Caki2 (cell line): ENCODE results near the gene PTPN2. TPM values are rescaled to one million over a fixed set of nuclear protein-coding genes. Genes with fewer than 3 reads are reported as not detected.

ENCODE experiments used
- DNase-seq: peaks from one replicate; pipeline ENCODE4 v3.0.0-alpha.2; 2015; ENCODE audit warnings: low read depth
- in situ Hi-C: cut with HindIII; loops from 2 replicates; pipeline ENCODE4 v1.10.0; 2016; ENCODE audit warnings: low sequenced_read_pairs, low pct_unique_long_range_greater_than_20kb, mixed read lengths
- total RNA-seq: library from RNA; depleted of rRNA; stranded (reverse); fragments of >200 nt; shearing (Covaris generic); gene quantifications from 2 replicates; pipeline ENCODE4 v1.2.3, GENCODE V29; 2014; ENCODE audit warnings: low replicate concordance; rRNA removed

PTPN2 gene
- 14.4 and 26.2 TPM in 2 replicates for total RNA-seq

DNA sequence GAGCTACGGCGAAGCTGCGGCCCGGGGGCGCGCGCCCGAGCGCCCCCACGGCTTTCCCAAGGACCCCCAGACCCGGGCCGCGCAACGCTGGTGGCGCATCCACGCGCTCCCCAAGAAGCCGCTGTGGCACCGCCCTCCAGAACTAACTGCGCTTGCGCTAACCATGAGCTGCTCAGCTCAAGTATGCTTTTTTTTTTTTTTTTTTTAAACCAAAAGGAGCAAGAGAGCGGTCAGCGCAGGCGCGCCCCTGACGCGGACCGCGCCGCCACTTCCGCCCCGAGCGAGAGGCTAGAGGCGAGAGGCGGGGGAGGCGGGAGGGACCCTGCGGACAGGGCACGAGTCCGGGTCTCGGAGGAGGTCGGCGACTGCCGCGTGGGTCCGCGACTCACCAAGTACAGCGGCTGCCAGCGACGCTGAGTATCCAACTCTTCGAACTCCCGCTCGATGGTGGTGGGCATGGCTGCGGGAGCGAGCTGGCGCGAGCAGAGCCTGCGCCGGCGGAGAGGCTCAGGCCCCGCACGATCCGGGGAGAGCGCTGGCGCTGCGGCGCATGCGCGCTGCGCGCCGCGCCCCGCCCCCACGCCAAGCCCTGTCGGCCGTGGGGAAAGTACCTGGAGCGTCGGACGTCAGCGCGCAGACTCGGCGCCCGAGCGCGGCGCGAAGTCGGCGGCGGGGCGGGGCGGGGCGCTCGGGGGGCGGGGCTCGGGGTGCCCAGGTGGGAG is at the start of gene PTPN2:
TSS of gene PTPN2 (minus strand) at position 554 of the 722 bp plus-strand sequence. CDS start at position 458, 96 bp downstream.
- peak; percentile 97 for DNase-seq
- in situ Hi-C loops: no loop called here

DNA sequence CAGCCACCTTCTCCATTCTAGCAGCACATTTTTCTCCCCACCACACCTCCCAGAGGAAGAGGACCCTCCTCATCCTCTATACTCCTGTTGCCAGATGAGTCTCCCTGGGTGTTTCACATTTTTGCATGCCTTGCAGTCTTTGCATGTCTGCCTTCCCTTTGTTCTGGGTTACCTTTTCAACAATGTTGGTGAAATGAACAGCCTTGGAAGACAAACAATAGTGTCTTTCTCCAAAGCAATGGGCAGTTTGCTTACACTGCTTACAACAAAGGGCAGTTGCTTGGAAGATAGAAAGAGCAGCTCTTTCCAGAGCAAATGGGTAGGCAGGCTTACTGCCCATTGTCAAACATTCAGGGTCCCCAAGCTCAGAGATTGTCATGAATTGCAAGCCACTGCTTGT is 49.3 kb upstream of the PTPN2 start:
- in situ Hi-C loops: no loop called here
- no peak for DNase-seq

DNA sequence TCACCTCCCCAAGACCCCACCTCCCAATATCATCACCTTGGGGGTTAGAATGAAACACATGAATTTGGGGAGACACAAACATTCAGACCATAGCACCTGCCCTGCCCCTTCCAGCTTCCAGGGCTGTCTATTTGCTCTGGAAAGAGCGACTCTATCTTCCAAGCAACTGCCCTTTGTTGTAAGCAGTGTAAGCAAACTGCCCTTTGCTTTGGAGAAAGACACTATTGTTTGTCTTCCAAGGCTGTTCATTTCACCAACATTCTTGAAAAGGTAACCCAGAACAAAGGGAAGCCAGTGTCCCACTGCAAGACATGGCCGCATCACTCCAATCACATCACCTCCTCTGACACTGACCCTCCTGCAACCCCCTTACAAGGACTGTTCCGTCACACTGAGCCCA is 46.9 kb upstream of the PTPN2 start:
- in situ Hi-C loops: no loop called here
- no peak for DNase-seq

DNA sequence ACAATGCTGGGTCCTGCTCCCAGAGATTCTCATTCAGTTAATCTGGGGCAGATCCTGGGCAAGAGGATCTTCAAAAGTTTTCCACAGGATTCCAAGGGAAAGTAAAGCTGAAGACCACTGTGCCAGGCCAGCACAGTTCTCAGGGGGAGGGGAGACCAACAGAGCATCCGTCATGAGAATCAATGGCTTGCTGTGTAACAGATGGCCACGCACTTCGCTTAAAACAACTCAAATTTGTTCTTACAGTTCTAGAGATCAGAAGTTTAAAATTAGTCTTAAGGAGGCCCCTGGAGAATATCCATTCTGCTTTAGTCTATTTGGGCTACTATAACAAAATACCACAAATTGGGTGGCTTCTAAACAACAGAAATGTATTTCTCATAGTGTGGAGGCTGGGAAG is 46.3 kb upstream of the PTPN2 start:
- no peak for DNase-seq

DNA sequence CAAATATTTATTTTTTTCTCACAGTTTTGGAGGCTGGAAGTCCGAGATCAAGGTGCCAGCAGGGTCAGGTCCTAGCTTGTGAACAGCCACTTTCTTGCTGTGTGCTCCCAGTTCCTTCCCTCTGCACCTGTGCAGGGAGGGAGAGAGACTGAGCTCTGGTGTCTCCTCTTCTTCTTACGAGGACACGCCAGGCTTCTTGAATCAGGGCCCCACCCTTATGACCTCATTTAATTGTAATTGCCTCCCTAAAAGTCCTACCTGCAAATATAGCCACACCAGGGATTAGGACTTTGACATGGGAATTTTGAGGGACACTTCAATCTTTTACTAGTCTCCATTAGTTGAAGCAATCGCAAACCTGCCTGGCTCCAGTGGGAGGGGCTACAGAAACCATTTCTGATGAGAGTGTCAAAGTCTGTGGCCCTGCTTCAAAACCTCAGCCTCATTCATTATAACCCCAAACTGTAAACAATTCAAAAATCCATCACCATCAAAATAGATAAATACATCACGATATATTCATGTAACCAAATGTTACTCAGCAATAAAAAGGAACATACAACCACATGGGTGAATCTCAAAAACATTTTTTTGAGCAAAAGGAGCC is 45.5 kb upstream of the PTPN2 start:
- DNase-seq: no peak
- in situ Hi-C loops: no loop called here

More for the DNA sequence above, 46.3 kb upstream of the PTPN2 start:
- in situ Hi-C loops: no loop called here

DNA sequence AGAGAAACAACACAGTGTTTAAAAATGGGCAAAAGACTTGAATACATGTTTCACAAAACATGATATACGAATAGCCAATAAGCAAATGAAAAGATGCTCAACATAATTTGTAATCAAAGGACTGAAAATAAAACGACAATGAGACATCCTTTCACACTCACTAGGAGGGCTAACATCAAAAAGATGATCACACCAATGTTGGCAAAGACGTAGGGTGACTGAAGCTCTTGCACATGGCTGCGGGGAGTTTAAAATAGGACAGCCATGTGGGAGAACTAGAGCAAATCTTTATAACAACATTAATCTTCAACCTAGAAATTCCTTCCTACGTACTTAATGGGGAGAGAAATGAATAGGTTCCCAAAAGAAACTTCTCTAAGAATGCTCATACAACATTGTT is 44.6 kb upstream of the PTPN2 start:
- in situ Hi-C loops: no loop called here
- no peak for DNase-seq

DNA sequence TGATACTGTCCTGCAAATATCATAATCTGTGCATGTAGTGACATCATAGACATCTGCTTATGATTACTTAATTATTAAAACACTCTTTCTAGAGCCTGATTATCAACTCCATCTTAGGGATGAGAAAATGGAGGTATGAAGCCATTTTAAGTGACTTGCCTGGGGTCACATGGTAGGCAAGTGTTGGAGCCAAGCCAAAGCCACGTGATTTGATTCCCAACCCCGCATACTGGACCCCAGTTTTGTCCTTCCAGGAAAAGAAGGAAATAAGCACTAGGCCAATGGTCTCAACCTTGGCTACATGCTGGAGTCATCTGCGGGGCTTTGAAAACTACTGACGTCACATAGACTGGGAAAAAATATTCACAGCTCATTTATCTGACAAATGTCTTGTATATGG is 44.2 kb upstream of the PTPN2 start:
- no peak for DNase-seq
- in situ Hi-C loops: no loop called here

DNA sequence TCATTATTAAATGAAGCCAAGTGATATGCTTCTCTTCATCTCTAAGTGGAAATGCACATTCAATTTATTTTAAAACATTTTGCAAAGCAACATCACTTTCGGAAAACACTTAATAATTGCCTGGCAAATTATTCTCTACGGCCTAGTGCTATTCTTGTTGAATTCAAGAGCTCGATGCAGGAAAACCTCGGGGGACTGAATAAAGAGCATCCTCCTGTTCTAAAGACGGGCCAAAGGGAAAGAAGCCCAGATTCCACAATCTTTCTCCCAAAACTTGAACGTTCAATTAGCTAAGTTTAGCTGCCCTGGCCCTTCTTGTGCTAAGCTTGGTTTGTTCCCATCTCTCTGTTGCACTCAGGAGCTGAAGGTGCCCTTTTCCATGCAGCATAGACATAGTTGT is 40.6 kb upstream of the PTPN2 start:
- in situ Hi-C loops: loop anchor here (25.0 kb wide), 1 partner anchor 212 kb away; the partner anchor contains the start of genes CEP76 and PSMG2
- no peak for DNase-seq

DNA sequence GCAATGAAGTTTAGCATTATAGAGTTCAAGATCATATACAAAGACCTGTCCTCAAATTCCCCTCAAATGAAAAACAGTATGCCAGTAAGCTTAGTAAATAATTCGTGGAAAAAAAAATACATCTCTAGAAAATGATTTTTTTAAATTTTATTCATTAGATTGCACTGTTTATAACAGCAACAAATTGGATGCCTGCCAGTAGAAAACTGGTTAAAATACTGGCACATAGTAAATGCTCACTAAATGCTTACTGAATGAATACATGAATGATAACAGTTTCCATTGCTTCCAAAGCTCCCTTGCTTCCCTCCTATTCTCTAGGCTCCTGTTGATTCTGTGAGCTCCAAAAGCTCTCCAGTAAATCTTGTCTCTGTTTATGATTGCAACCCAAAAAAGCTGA is 38.2 kb upstream of the PTPN2 start:
- DNase-seq: no peak
- in situ Hi-C loops: loop anchor here (25.0 kb wide), 1 partner anchor 210 kb away; the partner anchor contains the start of genes CEP76 and PSMG2

DNA sequence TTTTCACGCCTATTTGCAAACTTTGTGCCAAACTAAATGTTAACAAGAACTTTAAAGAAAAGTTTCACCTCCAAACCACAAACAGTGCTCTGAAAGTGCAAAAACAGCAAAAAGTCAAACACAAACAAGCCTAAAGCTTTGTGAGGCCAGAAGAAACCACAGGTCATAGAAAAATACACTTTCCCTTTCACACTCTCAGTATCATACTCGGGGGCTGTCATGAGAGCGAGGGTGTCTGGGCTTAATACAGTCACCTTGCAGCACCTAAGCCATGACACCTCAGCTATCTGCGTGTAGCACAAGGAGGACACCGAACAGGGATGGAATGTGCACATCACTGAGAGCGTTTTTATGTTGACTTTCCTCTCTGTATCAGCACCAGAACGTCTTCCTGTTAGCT is 37.1 kb upstream of the PTPN2 start:
- in situ Hi-C loops: loop anchor here (25.0 kb wide), 1 partner anchor 209 kb away; the partner anchor contains the start of genes CEP76 and PSMG2

DNA sequence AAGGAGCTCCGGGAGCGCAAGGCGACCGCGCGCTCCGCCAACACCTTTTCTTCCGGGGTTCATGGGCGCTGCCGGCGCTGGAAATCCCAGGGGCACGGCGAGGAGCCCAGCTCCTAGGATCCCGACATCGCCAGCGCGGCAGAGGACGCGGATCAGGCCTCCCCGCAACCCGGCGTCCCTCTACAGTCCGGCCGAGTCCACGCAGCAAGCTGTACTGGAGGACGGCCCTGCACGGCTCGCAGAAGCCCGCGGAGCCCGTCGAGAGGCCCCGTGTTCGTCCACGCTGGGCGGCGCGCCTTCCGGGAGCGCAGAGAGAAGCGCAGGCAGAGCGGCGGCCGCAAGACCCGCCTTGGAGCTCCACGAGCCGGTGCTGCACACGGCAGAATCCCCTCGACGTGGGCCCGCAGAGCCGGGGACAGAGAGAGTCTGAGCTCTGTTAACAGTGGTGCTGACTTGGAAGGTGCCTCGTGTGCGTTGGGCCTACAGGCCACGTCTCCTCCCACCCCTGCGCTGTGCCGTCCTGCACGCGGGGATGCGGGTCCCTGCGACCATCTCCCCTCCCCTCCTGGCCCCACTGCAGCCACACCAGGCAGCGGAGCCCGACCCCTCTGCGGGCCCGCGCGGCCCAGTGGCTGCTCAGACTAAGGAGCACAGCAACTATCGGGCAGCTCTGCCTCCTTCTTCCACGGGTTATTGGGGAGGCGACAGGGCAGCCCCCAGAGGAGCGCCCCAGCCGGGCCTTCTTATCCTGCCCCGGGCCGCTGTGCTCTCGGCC is 28.1 kb upstream of the PTPN2 start:
- no peak for DNase-seq
- in situ Hi-C loops: loop anchor here (25.0 kb wide), 1 partner anchor 200 kb away; the partner anchor contains the start of genes CEP76 and PSMG2

More for the DNA sequence above, 37.1 kb upstream of the PTPN2 start:
- DNase-seq: no peak

DNA sequence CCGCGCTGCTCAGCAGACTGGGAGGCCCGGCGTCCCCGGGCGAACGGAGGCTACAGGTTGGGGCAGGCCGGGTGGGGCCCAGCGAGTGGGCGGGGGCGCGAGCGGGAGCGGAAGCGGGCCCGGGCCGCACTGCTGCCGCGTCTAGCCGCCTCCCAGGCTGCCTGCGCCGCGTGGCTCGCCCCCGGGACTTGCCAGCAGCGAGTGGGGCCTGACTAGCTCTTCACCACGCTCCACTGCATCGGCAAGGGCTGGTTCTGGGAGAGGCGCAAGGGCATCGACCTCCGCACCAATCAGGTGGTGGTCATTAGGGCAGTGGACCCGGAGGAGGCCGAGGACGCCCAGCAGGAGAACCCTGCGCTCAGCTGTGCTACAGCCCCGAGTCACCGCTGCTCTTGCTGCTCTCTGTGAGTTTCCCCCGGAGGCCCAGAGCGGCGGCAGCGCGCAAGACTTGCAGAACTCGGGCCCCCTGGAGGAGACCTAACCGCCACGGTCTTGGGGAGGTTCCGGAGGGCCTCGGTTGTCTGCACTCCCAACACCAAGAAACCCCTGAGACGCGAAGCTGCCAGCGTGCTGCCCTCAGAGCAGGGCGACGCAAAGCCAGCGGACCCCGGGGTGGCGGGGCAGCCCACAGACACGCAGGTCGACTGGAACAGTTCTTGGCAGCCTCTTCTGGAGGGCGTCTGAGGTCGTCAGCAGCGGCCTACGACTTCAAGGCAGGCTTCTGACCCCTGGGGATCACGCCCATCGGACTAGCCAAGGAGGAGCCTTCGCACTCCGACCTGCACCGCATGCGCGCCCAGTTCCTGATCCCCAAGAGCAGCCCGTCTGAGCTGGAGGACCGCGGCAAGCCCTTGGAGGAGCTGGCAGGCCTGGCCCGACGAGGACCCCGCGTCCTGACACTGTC is 27.2 kb upstream of the PTPN2 start:
- no peak for DNase-seq
- in situ Hi-C loops: loop anchor here (25.0 kb wide), 1 partner anchor 199 kb away; the partner anchor contains the start of genes CEP76 and PSMG2

DNA sequence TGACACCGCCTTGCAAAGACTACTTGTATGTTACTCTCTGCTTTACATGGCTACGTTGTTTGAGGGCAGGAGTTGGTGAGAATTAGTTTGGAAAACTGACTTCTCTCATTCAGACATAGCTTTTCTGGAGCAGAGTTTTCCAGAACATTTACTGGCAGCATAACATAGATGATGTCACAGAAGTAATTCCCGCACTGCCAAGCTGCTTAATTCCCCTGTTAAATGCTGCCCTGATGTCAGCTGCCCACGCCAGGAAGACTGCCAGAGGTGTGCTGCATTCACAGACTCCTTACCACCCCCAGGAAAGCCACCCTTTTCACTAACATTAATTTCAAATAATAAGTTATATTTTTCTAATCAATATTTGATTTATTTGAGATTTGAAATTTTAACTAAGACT is 24.7 kb upstream of the PTPN2 start:
- in situ Hi-C loops: loop anchor here (25.0 kb wide), 1 partner anchor 196 kb away; the partner anchor contains the start of genes CEP76 and PSMG2
- no peak for DNase-seq

DNA sequence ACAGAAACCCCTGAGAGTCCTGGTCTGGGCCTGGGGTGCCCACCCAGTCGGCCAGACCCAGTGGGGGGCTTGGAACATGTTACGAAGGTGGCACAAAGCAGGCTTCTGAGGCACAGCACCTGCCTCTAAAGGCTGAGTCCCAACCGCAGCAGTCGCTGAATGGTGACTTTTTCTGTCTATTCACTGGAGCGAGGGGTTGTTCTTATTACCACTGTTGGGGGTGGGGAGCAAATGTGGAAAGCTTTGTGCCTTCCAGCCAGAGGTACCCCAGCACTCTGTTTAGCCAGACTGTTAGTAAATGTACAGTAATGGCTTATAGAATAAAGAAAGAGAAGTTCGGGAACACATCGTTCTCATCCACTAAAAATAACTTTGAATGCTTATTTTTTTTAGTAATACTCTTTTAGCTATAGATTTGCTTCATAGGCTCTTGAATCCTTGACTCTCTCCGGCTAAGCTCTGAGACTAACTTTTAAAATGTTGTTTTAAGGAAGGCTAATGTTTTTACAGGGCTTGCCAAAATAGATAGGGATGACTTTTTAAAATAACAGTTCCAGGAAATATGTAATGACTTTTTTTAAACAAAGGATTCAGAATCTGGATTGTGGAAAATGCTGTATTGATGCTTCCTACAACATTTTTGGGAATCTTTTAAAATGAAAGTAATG is 23.4 kb upstream of the PTPN2 start:
- in situ Hi-C loops: loop anchor here (25.0 kb wide), 1 partner anchor 195 kb away; the partner anchor contains the start of genes CEP76 and PSMG2
- DNase-seq: no peak

DNA sequence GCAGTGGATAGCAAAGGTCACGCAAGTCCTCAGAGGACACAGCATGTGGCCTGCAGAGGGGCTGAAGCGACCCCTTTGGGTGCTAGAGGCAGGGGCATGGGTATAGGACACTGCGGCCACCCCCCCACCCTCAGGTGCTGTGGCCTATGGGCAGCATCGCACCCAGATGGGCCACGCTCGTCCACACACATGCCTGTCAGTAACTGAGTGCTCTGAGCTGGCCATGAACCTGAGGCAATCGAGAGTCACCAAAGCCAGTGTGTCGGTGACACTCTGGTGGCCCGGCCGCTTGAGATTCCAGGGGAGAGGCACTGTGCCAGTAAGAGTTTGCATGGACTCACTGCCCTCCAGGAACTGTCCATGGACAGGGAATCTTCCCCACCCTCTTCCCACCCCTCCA is 22.7 kb upstream of the PTPN2 start:
- in situ Hi-C loops: loop anchor here (25.0 kb wide), 1 partner anchor 194 kb away; the partner anchor contains the start of genes CEP76 and PSMG2

DNA sequence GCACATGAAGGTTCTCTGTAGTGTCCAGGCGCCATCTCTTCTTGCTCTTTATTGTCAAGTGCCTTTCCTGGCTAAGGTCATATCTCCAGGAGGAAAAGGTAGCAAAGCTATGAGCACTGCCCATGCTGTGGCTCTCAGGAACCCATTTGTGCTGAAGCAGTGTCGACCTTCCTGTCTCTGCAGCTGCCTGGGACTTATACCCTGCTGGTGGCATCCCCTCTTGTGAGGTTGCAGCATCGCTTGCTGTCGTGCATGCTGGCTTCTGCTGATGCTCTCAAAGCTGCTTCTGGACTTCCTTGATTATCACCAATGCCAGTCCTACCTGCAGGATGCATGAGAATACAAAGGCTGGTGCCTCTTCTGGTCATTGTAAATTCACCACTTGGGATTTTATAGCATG is 22.1 kb upstream of the PTPN2 start:
- in situ Hi-C loops: loop anchor here (25.0 kb wide), 1 partner anchor 194 kb away; the partner anchor contains the start of genes CEP76 and PSMG2
- DNase-seq: no peak

More for the DNA sequence above, 22.7 kb upstream of the PTPN2 start:
- DNase-seq: no peak

DNA sequence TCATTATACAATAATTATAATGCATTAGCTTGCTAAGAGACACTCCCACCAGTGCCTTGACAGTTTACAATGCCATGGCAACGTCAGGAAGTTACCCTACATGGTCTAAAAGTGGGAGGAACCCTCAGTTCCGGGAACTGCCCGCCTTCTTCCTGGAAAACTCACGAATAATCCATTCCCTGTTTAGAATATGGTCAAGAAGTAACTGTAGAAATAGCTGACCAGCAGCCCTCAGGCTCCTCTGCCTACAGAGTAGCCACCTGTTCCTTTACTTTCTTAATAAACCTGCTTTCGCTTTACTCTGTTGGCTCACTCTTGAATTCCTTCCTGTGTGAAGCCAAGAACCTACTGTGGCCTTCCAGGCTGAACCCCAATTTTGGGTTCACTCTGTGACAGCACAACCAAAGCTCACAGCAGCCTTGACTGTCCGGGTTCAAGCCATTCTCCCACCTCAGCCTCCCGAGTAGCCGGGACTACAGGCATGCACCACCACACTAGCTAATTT is 20.0 kb upstream of the PTPN2 start:
- in situ Hi-C loops: loop anchor here (25.0 kb wide), 1 partner anchor 192 kb away; the partner anchor contains the start of genes CEP76 and PSMG2

More for the DNA sequence above, 20.0 kb upstream of the PTPN2 start:
- DNase-seq: no peak
